Hepatocyte (in vitro differentiated cells): ENCODE results near the gene M6PR.

Experiments
- EZH2 ChIP-seq: fragments of 200-600 bp; sonication (generic); IDR thresholded peaks from 2 replicates; pipeline ENCODE4 v1.6.1; 2016; ENCODE audit warnings: antibody characterized with exemption, mild to moderate bottlenecking, borderline replicate concordance
- TF ChIP-seq, protein P1 (sequence below): fragments of 200-600 bp; sonication (generic); IDR thresholded peaks from 2 replicates; pipeline ENCODE4 v1.5.1; 2016; ENCODE audit warnings: antibody characterized with exemption, mild to moderate bottlenecking; ENCODE audit not compliant: poor library complexity

GRCh38 chr12:8941691-8942478 lies 7.6 kb downstream of the M6PR start:
- TF ChIP-seq, protein P1, sequence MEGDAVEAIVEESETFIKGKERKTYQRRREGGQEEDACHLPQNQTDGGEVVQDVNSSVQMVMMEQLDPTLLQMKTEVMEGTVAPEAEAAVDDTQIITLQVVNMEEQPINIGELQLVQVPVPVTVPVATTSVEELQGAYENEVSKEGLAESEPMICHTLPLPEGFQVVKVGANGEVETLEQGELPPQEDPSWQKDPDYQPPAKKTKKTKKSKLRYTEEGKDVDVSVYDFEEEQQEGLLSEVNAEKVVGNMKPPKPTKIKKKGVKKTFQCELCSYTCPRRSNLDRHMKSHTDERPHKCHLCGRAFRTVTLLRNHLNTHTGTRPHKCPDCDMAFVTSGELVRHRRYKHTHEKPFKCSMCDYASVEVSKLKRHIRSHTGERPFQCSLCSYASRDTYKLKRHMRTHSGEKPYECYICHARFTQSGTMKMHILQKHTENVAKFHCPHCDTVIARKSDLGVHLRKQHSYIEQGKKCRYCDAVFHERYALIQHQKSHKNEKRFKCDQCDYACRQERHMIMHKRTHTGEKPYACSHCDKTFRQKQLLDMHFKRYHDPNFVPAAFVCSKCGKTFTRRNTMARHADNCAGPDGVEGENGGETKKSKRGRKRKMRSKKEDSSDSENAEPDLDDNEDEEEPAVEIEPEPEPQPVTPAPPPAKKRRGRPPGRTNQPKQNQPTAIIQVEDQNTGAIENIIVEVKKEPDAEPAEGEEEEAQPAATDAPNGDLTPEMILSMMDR, result no peak
- TF ChIP-seq EZH2, result no peak
